Islet precursor cell (in vitro differentiated cells): ENCODE measurements around the gene MRPL14.
"Not testable (repeated sequence)": the region's sequence is repeated elsewhere in the genome, so short reads cannot be mapped to it uniquely, and the experiment has no call there.

Source experiments
- DNase-seq: peaks from one replicate; pipeline ENCODE4 v3.0.0-alpha.2; 2018

MRPL14 gene

DNA sequence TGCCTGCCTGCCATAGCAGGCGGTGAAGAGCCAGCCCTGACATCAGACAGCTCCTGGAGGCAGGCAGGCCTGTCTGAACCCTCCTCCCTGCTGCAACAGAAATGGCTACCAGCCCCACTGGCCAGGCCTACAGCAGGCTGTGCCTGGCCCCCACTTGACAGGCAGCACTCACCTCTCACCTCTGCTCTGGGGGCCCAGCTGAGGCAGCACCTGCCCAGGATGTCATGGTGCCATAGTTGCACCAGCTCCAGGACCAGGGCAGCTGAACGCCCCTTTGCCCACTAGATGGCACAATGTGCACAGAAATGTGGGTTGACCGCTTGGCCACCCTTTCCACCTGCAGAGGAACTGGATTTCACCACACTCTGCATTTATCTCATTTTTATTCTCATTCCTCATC lies 30.6 kb downstream of the MRPL14 start:
- DNase-seq: peak; percentile 76

DNA sequence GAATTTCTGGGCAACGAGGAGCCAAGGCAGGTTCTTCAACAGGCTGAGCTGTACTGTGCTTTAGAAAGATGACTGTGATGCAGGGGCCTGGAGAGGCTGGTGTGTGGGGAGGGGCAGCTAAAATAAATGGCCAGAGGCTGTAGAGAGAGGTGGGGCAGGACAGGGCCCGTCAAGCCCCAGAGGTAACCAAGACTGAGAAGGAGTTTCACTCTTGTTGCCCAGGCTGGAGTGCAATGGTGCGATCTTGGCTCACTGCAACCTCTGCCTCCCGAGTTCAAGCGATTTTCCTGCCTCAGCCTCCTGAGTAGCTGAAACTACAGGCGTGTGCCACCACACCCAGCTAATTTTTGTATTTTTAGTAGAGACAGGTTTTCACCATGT lies 32.0 kb downstream of the MRPL14 start:
- not testable (repeated sequence) for DNase-seq

DNA sequence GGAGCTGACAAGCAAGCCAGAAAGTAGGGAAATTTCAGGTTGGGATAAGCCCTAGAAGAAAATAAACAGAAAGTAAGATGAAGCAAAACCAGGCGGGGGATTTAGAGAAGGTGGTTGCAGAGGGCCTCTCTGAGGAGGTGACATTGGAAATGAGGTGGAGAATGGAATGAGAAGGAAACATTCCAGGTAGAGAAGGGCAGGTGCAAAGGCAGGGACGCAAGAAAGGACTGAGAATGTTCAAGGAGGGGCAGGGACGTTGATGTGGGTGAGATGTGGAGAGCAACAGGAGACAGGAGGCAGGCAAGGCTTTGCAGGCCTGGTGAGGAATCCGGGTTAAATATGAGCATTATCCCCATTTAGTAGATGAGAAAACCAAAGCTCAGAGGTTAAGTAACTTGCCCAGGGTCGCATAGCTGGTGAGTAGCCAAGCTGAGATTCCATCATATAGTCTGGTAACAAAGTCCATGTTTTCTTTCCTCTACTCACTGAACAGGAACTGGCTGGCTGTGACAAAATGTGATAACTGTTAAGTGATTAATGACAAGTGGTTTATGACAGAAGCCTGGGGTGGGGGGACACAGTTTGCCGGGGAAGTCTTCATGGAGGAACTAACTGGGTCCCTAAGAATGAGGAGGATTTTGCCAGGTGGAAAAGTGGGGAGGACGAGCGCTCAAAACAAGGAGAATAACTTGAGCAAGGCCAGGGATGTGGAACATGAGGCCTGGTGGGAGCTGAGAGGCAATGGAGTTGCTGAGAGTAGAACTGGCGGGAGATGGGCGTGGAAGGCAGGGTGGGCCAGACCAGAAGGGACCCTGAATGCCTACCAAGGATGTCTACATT lies 32.6 kb downstream of the MRPL14 start:
- no peak for DNase-seq

DNA sequence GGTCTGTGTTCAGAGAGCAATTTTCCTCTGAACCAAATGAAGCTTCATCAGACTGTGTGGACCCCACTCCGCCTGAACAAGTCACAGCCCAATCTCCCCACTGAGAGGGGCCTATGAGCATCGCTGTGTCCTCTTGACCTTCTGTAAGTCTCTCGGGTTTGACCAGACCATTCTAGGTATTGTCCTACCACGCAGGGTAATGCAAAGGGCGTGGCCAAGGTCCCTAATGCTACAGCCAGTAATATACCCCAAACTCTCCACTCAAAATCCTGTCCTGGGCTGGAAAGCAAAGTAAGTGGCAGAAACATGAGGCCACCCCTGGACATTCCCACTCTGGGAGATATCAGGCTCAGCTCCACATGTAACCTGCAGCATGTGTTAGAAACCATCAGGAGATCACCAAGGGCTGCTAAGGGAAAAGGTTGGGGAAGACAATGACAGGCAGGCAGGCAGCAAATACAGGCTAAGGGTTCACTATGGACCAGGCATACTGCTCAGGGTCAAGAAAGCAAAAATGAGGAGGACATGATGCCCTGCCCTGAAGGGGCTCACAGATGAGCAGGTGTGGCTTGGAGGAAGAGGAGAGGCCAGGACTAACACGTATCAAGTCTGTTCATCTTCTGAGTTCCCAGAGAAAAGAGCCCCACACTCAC lies 33.4 kb downstream of the MRPL14 start:
- DNase-seq: no peak

DNA sequence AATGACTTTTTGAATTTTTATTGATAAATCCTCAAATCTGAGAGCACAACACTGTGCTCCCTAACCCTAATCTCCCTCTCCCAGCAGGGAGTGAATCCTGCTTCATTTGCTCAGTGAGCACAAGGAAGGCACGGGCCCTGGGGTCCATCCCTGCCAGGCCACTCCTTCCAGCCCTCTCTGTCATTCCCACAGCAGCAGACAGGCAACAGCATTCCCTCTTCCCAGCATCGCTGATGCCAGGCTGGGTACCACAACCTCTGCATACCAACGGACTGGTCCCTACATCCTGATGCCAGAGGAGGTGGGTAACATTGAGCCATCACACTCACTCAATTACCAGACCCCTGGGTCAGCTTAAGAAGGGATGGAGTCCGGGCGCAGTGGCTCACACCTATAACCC lies 34.2 kb downstream of the MRPL14 start:
- DNase-seq: no peak

DNA sequence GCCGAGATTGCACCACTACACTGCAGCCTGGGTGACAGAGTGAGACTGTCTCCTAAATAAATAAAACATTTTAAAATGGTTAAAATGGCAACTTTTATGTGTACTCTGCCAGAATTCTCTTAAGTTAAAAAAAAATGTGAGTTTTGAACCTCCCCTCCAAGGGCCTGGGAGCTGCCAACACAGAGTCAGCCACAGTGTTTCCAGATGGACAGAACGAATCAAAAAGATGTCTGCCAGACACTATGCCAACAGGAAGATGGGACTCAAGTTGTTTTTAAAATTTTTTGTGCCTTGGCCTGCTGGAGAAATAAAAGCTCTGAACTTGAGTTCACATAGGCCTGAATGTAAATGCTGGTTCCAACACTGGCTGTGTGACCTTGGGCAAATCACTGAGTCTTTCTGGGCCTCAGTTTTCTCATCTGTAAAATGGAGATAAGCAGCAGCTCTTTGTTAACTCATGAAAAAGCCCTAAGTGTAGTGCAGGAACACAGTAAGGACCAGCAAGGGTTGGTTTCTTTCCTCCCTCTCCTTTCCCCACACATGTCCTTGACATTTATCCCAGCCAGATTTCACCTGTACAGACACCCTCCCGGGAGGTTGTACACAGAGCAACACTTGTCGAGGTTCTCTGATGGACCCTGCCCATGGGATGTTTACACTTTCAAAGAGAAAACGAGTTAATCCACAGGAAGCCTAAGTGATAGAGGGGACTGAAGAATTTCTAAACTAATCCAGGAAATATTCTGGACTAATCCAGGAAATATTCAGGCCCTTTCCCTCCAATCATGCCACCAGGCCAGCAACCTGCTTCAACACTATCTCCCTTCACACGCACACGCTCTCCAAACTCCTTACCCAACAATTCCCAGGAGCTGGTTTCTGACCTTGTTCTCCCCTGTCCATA lies 35.0 kb downstream of the MRPL14 start:
- DNase-seq: no peak

- DNase-seq: not testable (repeated sequence)
Measured at GRCh38 chr6:44091356-44091755, 35.9 kb downstream of the MRPL14 start.

DNA sequence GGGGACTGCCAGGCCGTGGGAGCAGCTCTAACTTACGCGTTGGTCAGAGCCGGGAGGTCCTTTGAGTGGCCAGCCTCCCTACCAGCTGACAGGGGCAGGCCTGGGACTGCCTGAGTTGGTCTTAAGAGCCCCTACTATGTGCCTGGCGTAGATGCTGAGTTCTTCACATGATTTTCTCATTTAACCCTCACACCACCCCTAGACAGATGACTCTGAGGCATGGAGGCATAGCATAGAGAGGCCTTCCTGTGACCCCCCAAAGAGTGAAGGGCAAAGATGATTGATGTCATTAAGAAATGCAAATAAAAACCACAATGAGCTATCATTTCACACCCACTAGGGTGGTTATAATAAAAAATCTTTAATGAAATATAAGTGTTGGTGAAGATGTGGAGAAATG lies 36.8 kb downstream of the MRPL14 start:
- DNase-seq: no peak

DNA sequence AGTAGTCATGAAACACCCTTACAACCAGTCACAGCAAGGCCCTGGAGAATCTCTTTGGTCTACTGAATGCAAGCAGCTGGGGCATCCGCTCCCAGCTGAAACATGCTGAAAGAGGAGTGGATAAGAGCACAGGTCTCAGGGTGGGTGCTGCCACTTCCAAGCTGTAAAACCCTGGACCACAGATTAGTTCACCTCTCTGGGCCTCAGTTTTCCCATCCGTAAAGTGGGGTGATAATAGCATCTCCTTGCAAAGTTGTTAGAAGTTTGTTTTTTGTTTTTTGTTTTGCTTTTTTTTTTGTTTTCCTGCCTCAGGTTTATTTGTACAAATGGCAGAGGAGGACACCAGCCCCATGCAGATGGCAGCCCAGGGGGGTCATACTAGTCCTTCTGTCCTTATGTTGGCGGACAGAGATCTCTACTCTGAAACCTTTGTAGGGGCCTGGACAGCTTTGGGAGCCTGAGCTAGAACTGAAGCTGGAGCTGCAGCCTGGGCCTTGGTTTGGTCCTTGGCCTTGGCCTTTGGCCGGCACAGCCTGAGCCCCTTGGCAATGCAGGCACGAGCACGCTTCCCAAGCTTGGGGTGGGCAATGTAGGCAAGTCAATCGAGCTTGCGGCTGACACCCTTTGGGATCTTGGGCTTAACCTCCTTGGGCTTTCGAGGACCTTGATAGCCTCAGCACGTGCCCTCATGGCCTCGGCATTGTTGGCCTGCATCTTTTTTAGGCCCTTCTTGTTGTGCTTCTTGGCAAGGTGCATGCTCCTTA lies 38.2 kb downstream of the MRPL14 start:
- no peak for DNase-seq

DNA sequence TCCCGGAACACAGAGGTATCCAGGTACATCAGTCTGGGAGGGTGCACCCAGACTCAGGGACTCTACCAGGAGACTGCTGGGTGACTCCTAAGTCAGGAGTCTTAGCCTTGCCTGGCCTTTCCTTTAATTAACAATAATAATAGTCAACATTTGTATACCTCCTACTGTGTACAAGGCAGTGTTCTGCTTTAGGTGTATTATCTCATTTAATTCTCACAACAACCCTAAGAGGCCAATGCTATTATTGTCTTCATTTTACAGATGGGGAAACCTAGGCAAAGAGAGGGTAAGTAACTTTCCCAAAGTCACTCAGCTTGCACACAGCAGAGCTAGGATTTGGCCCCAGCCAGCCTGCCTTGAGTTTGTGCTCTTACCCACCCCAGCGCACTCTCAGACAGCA lies 39.6 kb downstream of the MRPL14 start:
- no peak for DNase-seq

DNA sequence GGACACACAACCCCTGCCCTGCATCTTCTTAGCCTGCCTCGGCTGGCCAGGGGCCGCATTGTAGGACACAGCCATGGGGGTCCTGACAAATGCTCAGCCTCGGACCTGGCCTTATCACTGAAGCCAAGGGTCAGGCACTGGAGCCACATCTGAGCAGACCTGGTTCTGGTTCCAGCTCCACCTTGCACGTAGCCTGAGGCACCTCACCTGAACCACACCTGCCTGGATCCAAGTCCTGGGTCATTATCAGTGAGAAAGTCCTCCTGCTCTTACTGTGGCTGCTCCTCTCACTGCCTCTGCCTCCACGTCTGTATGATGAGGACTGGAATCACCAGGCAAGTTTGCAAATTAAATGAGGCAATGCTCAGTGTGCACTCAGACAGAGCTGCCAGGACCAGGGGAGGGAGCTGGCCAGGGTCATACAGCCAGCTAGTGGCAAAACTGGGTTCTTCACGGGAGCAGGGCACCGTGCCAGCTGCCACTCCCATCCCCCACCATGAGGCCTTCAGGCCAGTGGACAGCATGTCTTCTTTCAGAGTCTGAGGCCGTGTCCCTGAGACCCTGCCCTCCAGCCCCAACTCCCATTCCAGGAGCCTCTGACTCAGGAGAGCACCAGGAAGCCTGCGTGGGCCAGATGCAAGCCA lies 40.2 kb downstream of the MRPL14 start:
- no peak for DNase-seq

DNA sequence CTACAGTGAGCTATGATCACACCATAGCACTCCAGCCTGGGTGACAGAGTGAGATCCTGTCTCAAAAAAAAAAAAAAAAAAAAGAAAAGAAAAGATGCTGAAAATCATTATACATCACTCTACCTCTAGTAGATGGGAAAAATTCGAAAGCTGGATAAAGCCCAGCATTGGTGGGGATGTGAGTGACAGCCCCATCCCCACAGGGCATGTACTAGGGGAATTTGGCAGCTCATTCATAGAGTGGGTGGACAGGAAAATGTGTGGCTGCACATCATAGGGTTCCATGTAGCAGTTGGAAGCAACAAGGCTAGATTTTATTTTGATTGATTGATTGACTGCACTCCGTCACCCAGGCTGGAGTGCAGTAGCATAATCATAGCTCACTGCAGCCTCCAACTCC lies 42.0 kb downstream of the MRPL14 start:
- no peak for DNase-seq

GRCh38 chr6:44084231-44085014 lies 42.8 kb downstream of the MRPL14 start:
- DNase-seq: no peak

DNA sequence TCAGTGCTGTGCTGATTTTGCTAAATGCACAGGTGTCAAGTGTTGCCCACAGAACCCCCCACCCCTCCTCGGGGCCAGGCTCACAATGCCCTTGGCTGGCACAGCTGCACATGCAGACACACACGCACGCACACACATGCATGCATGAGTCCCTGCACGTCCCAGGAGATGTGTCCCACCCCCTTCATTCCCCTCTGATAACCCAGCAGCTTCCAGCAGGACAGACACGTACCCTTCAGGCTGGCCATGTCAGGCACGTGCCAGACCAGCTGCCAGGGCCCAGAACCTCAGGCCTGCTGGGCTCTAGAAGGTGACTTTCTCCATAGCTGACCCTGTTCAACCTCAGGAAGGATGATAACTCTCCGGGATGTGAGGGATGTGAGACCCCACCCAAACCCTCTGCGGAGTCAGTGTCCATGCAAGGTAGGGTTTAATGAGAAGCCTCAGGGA lies 44.4 kb downstream of the MRPL14 start:
- DNase-seq: no peak

GRCh38 chr6:44081753-44082152 lies 45.5 kb downstream of the MRPL14 start:
- DNase-seq: no peak

DNA sequence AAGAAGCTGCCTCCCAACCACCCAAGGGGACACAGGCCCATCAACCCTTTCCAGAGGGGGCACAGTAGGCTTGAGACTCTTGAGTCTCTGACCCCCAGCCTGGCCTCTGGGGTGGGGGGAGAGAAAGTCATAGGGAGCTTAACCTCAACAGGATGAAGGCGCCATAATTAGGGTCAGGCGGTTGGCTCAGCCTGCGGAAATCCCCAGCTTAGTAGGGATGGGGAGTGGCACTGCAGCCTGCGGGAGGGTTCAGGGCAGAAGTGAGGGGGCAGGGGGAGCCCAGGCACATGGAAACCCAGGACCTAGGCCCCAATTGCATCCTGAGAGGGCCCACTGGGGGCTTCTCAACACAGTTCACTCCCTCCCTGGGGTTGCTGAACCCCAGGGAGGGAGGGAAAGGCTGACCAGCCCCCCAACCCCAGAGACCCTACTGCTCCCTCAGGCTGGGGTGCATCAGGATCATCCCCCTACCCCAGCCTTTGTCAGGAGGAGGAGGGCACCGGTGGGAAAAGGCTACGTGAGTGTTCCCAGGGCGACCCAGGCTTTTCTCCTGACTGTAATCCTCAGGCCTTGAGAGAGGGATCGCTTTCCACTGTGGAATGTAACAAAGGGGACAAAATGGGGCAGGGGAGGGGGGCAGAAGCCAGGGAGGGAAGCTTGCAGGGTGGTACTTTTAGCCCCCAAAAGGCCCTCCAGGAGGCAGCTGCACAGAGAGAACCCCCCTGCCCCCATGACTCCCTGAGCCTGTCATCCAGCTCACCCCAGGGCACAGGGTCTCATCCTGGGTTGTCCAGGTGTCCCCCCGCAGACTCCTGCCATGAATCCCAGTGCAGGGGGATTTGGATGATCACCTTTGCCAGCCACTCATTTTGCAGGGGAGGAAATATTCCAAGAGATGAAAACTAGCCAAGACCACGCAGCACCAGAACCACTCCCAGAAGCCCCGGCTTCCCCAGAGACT lies 46.4 kb downstream of the MRPL14 start:
- no peak for DNase-seq

GRCh38 chr6:44079672-44080071 lies 47.6 kb downstream of the MRPL14 start:
- no peak for DNase-seq

GRCh38 chr6:44078827-44079671 lies 48.2 kb downstream of the MRPL14 start:
- peak; percentile 88 for DNase-seq

DNA sequence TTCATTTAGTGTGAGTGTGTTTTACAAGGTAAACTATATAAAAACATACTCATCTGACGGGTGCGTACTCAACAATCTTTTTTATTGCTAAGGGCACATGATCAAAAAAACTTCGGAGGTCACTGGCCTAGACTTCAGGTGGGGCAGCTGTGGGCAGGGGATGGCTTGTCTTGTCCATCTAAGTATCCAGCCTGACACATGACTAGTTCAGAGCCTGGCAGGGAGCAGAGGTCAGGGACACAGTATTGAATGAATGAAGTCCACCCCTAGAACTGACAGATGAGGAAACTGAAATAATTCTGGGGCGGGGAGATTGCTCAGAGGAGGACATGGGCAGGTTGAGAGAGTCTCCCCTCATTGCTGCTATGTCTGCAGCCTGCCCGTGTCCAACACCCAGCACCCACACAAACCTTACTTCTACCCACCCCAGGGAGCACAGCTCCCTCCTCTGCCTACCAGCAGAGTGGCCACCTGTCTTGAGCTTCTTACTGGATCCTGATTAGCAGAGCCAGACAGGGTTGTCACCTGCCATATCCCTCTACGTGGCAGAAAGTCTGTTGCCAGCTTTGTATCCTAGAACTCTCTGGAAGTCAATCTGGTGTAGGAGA lies 48.9 kb downstream of the MRPL14 start:
- DNase-seq: no peak
